Activated naive CD8-positive, alpha-beta T cell treated with anti-CD3 and anti-CD28 coated beads, Interleukin-2, amount 10 ng/mL, durations not matched to agents 7 days and 5 days (primary cell): Measurements from ENCODE around the gene RYR1. TPM values are rescaled to one million over a fixed set of nuclear protein-coding genes. Genes with fewer than 3 reads are reported as not detected.

ENCODE experiments used
- ATAC-seq: fragments of 150-1000 bp; cut with Tn5 transposase; one replicate; pipeline ENCODE4 v1.10.0; 2021; ENCODE audit warnings: low read depth, moderate library complexity
- POLR2A ChIA-PET: fragments of 350-600 bp; sonication (Branson Sonifier 250); formaldehyde crosslinking; loops from one replicate; lab custom pipeline; 2021; ENCODE audit warnings: antibody characterized with exemption; lab: Charles Lee
- DNase-seq: peaks from one replicate; pipeline ENCODE4 v3.0.0; 2021
- H3K27ac Mint-ChIP-seq: one replicate; pipeline ENCODE4 v1.8.0; 2022; ENCODE audit warnings: mild to moderate bottlenecking, mixed read lengths
- H3K27me3 Mint-ChIP-seq: one replicate; pipeline ENCODE4 v1.8.0; 2022; ENCODE audit warnings: mild to moderate bottlenecking, moderate library complexity, mixed read lengths
- H3K36me3 Mint-ChIP-seq: one replicate; pipeline ENCODE4 v1.8.0; 2021; ENCODE audit warnings: mild to moderate bottlenecking, mixed read lengths
- H3K4me1 Mint-ChIP-seq: one replicate; pipeline ENCODE4 v1.8.0; 2021; ENCODE audit warnings: mixed read lengths
- H3K4me3 Mint-ChIP-seq: one replicate; pipeline ENCODE4 v1.8.0; 2022; ENCODE audit warnings: mild to moderate bottlenecking, moderate library complexity, mixed read lengths
- H3K9me3 Mint-ChIP-seq: one replicate; pipeline ENCODE4 v1.8.0; 2021; ENCODE audit warnings: mixed read lengths
- total RNA-seq, 2 experiments: library from RNA; stranded (reverse); gene quantifications; one replicate each; pipeline ENCODE4 v1.2.3, GENCODE V29; 2021

RYR1 gene
- total RNA-seq, 2 experiments from 2014 or later: 2.9 to 3.5 TPM

DNA sequence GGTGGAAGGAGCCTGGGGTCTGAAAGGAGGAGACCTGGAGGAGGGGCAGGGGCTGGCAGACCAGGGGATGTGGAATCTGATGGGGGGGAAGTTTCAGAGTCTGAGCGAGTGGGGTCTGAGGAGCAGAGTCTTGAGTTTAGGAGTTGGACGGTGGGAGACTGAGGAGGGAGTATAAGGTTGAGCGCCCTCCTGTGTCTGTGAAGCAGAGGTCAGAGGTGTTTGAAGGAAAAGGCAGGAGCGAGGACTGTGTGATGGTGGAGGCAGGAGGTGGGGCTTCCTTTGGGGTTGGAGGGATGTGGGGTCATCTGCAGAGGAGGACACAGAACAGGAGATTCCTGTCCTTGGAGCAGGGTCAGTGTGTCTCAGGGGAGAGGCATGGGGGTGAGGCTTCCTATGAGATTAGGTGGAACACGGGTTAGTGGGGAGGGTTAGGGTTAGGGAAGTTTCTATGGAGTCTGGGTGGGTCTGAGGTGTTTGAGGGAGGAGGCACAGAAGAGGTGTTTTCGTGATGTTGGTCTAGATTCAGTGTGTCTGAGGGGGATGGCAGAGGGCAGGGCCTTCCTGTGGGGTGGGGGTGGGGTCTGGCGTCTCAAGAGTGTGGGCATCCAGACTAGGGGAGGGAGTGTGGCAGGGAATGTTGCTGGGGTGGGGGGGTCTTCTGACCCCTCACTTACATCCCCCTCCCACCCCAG lies 8.3 kb downstream of the RYR1 start:
- no peak overlapping the region for H3K4me3 Mint-ChIP-seq
- peaks cover 8% of the 10 kb centered on the region for H3K27me3 Mint-ChIP-seq
- ATAC-seq: peak; percentile 33
- no peaks in the 10 kb centered on the region for H3K36me3 Mint-ChIP-seq
- H3K27ac Mint-ChIP-seq: peak overlapping the region; percentile 14
- DNase-seq: no peak
- H3K9me3 Mint-ChIP-seq: no peaks in the 10 kb centered on the region
- POLR2A ChIA-PET: no interaction called here
- H3K4me1 Mint-ChIP-seq: peaks cover 11% of the 10 kb centered on the region

GRCh38 chr19:38442736-38443135 lies 9.2 kb downstream of the RYR1 start:
- POLR2A ChIA-PET: no interaction called here
- Mint-ChIP-seq H3K36me3 (no peaks in the 10 kb centered on the region), H3K4me3 (no peak overlapping the region), H3K4me1 (peaks cover 11% of the 10 kb centered on the region), H3K9me3 (no peaks in the 10 kb centered on the region), H3K27ac (no peak overlapping the region), H3K27me3 (peaks cover 6% of the 10 kb centered on the region)
- ATAC-seq (no peak), DNase-seq (no peak)

- DNase-seq (no peak), ATAC-seq (no peak)
- peaks cover 12% of the 10 kb centered on the region for H3K4me1 Mint-ChIP-seq
- peaks cover 6% of the 10 kb centered on the region for H3K27me3 Mint-ChIP-seq
- H3K27ac Mint-ChIP-seq: no peak overlapping the region
- POLR2A ChIA-PET: no interaction called here
- H3K36me3 Mint-ChIP-seq: no peaks in the 10 kb centered on the region
- H3K4me3 Mint-ChIP-seq: no peak overlapping the region
- no peaks in the 10 kb centered on the region for H3K9me3 Mint-ChIP-seq
Observed at GRCh38 chr19:38443458-38443999, 10.0 kb downstream of the RYR1 start.

GRCh38 chr19:38444026-38444425 lies 10.5 kb downstream of the RYR1 start:
- Mint-ChIP-seq H3K9me3 (no peaks in the 10 kb centered on the region), H3K27ac (no peak overlapping the region), H3K4me3 (no peak overlapping the region), H3K27me3 (peaks cover 6% of the 10 kb centered on the region), H3K4me1 (peaks cover 12% of the 10 kb centered on the region), H3K36me3 (no peaks in the 10 kb centered on the region)
- ATAC-seq (no peak), DNase-seq (no peak)
- POLR2A ChIA-PET: no interaction called here

DNA sequence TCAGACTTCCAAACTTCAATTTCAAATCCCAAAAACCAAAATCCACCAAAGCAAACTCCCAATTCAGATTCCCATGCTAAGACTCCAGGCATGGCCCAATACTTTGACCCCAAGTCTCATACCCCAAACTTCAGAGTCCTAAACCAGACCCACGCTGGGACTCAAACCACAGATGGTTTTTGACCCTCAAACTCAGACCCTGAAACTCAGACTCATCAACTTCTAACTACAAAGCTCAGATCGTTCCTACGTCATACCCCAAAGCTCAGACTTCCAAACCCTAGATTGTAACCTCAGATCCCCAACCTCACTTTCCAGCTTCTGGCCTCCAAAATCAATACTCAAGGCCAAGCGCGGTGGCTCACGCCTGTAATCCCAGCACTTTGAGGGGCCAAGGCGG lies 11.9 kb downstream of the RYR1 start:
- H3K9me3 Mint-ChIP-seq: no peaks in the 10 kb centered on the region
- peaks cover 6% of the 10 kb centered on the region for H3K27me3 Mint-ChIP-seq
- DNase-seq (no peak), ATAC-seq (no peak)
- no peak overlapping the region for H3K27ac Mint-ChIP-seq
- H3K36me3 Mint-ChIP-seq: no peaks in the 10 kb centered on the region
- H3K4me1 Mint-ChIP-seq: peaks cover 12% of the 10 kb centered on the region
- H3K4me3 Mint-ChIP-seq: no peak overlapping the region
- POLR2A ChIA-PET: no interaction called here

DNA sequence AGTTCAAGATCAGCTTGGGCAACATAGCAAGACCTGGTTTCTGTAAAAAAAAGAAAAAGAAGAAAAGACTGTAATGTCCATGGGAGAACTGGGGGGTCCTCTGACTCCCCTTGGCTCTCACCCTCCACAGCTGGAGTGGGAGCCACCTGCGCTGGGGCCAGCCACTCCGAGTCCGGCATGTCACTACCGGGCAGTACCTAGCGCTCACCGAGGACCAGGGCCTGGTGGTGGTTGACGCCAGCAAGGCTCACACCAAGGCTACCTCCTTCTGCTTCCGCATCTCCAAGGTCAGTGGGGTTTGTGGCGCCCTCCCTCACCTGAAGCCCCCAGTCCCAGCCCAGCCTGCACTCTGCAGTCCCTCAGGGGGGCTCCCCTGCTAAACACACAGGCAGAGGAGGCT lies 14.7 kb downstream of the RYR1 start:
- Mint-ChIP-seq H3K4me1 (peaks cover 8% of the 10 kb centered on the region), H3K9me3 (no peaks in the 10 kb centered on the region), H3K27ac (no peak overlapping the region), H3K27me3 (peaks cover 6% of the 10 kb centered on the region), H3K4me3 (no peak overlapping the region), H3K36me3 (no peaks in the 10 kb centered on the region)
- ATAC-seq (no peak), DNase-seq (no peak)
- POLR2A ChIA-PET: no interaction called here

DNA sequence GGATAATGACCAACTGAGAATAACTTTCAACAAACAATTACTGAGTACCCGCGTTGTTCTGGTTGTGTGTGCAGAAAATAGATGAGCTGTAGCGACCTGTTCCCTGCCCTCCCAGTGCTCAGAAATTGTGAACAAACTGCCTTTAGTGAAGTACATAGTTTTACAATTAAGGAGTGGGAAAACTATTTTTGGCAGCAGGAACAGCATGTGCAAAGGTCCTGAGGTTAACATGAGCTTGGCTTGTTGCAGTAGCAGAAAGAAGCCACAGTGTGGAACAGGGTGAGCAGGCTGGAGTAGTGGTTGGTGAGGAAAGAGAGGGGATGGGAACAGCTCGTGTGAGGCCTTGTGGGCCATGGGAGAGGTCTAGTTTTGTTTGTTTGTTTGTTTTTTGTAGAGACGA lies 16.0 kb downstream of the RYR1 start:
- Mint-ChIP-seq H3K4me1 (peaks cover 8% of the 10 kb centered on the region), H3K9me3 (no peaks in the 10 kb centered on the region), H3K27ac (no peak overlapping the region), H3K27me3 (peaks cover 4% of the 10 kb centered on the region), H3K4me3 (no peak overlapping the region), H3K36me3 (no peaks in the 10 kb centered on the region)
- DNase-seq: no peak
- POLR2A ChIA-PET: no interaction called here
- ATAC-seq: no peak

GRCh38 chr19:38451036-38451435 lies 17.5 kb downstream of the RYR1 start:
- Mint-ChIP-seq H3K36me3 (no peaks in the 10 kb centered on the region), H3K9me3 (no peaks in the 10 kb centered on the region), H3K27ac (no peak overlapping the region), H3K27me3 (no peaks in the 10 kb centered on the region), H3K4me3 (no peak overlapping the region), H3K4me1 (peaks cover 2% of the 10 kb centered on the region)
- DNase-seq (no peak), ATAC-seq (no peak)
- POLR2A ChIA-PET: interaction anchor here (0.7 kb wide), 1 partner anchor 398 kb away, joined by 3 read pairs; no protein-coding TSS in a partner anchor

DNA sequence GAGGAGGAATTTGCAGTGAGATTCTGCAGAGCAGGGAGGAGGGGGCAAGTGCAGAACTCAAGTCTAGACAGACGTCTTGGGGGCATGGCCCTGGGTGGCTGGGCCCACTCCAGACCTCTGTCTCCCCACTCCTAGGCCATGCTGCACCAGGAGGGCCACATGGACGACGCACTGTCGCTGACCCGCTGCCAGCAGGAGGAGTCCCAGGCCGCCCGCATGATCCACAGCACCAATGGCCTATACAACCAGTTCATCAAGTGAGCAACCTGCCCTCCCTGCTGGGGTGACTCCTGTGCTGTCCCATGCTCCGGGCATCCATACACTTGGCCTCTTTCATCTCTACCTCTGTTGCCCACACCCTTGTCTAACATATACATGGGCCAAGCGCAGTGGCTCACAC lies 18.1 kb downstream of the RYR1 start:
- ATAC-seq: no peak
- Mint-ChIP-seq H3K4me1 (peaks cover 1% of the 10 kb centered on the region), H3K27ac (no peak overlapping the region), H3K9me3 (no peaks in the 10 kb centered on the region), H3K4me3 (no peak overlapping the region), H3K36me3 (no peaks in the 10 kb centered on the region), H3K27me3 (no peaks in the 10 kb centered on the region)
- no peak for DNase-seq
- POLR2A ChIA-PET: no interaction called here

DNA sequence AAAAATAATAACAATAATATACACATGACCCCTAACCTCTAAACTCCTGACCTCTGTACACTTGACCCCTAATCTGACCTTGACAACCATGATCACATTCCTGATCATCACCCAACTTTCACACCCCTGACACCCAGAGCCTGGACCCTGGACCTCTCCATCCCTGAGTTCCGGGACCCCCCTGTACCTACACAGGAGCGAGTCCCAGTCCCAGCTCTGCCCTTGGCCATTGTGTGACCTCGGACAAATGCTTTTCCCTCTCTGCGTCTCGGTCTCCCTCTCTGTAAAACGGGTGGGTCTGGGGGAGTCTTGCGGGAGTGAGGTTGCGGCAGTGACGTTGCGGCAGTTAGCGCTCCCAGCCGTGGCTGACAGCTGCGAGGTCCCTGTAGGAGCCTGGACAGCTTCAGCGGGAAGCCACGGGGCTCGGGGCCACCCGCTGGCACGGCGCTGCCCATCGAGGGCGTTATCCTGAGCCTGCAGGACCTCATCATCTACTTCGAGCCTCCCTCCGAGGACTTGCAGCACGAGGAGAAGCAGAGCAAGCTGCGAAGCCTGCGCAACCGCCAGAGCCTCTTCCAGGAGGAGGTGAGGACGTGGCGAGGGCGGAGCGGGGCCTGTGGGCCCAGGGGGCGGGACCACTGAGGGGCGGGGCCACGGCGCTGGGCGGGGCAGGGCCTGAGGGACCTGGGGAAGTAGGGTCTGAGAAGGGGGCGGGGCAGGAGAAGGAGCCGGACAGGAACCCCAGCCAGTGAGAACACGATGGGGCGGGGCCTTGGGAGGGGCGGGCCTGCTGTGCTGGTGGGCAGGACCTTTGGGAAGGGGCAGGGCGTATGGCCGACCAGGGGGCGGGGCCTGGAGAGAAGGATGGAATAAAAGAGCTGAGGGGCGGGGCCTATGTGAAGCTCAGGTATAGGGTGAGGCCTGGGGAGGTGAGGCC lies 19.2 kb downstream of the RYR1 start:
- Mint-ChIP-seq H3K36me3 (no peaks in the 10 kb centered on the region), H3K4me1 (peaks cover 1% of the 10 kb centered on the region), H3K4me3 (no peak overlapping the region), H3K9me3 (no peaks in the 10 kb centered on the region), H3K27ac (no peak overlapping the region), H3K27me3 (peaks cover 2% of the 10 kb centered on the region)
- ATAC-seq: no peak
- DNase-seq: no peak
- POLR2A ChIA-PET: no interaction called here

GRCh38 chr19:38453596-38453995 lies 20.1 kb downstream of the RYR1 start:
- no peak overlapping the region for H3K4me3 Mint-ChIP-seq
- no peaks in the 10 kb centered on the region for H3K9me3 Mint-ChIP-seq
- POLR2A ChIA-PET: no interaction called here
- H3K27me3 Mint-ChIP-seq: peaks cover 4% of the 10 kb centered on the region
- H3K27ac Mint-ChIP-seq: no peak overlapping the region
- no peak for DNase-seq
- no peaks in the 10 kb centered on the region for H3K4me1 Mint-ChIP-seq
- no peaks in the 10 kb centered on the region for H3K36me3 Mint-ChIP-seq
- ATAC-seq: no peak

- ATAC-seq: no peak
- no peaks in the 10 kb centered on the region for H3K9me3 Mint-ChIP-seq
- POLR2A ChIA-PET: no interaction called here
- no peak overlapping the region for H3K27ac Mint-ChIP-seq
- no peak for DNase-seq
- no peak overlapping the region for H3K4me3 Mint-ChIP-seq
- no peaks in the 10 kb centered on the region for H3K36me3 Mint-ChIP-seq
- H3K4me1 Mint-ChIP-seq: no peaks in the 10 kb centered on the region
- peaks cover 4% of the 10 kb centered on the region for H3K27me3 Mint-ChIP-seq
Observed at GRCh38 chr19:38455031-38455430, 21.5 kb downstream of the RYR1 start.

GRCh38 chr19:38457202-38457601 lies 23.7 kb downstream of the RYR1 start:
- H3K27ac Mint-ChIP-seq: no peak overlapping the region

More at GRCh38 chr19:38457202-38457601, 23.7 kb downstream of the RYR1 start:
- no peaks in the 10 kb centered on the region for H3K36me3 Mint-ChIP-seq
- H3K9me3 Mint-ChIP-seq: no peaks in the 10 kb centered on the region
- H3K4me3 Mint-ChIP-seq: no peak overlapping the region
- ATAC-seq: no peak
- H3K4me1 Mint-ChIP-seq: no peaks in the 10 kb centered on the region
- peaks cover 4% of the 10 kb centered on the region for H3K27me3 Mint-ChIP-seq
- no peak for DNase-seq
- POLR2A ChIA-PET: no interaction called here
